GM18858 (cell line): Measurements from ENCODE around the gene TAF12.
"Not testable (repeated sequence)": the region's sequence is repeated elsewhere in the genome, so short reads cannot be mapped to it uniquely, and the experiment has no call there.

Experiments
- ATAC-seq: cut with Tn5 transposase; IDR thresholded peaks from one replicate; pipeline ENCODE4 v1.9.1; 2021; ENCODE audit not compliant: unreplicated experiment

The TAF12 gene

GRCh38 chr1:28645406-28645805, 2.5 kb upstream of the TAF12 start:
- ATAC-seq, result not testable (repeated sequence)

GRCh38 chr1:28644494-28644893, 1.6 kb upstream of the TAF12 start:
- ATAC-seq, result no peak

GRCh38 chr1:28642056-28642846, 616 bp downstream of the TAF12 start:
- peak; percentile 6 for ATAC-seq

- ATAC-seq, result no peak
Observed at GRCh38 chr1:28640766-28641165, 2.1 kb downstream of the TAF12 start.

DNA sequence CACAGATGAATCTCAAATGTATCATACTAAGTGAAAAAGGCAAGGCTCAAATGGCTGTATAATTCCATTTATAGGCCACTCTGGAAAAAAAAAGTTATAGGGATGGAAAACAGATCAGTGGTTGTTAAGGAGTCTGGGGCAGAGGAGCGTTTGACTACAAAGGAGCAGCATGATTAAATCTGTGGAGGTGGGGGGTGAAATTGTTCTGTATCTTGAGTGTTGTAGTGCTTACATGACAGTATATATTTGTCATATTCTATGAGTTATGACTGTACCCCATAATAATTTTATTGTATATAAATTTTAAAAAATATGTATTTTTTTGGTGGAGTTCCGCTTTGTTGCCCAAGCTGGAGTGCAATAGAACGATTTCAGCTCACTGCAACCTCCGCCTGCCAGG, 10.3 kb downstream of the TAF12 start:
- no peak for ATAC-seq

DNA sequence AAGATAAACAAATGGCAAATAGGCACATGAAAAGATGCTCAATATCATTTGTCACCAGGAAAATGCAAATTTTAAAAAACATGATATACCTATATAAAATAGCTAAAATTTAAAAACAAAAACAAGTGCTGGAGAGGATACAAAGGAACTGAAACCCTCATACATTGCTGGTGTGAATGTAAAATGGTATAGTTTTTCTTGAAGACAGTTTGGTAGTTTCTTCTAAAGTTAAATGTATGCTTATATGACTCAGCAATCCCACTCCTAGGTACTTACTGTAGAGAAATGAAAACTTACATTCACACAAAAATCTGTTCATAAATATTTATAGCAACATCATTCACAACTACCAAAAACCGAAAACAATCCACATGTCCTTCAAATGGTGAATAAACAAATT, 11.2 kb downstream of the TAF12 start:
- ATAC-seq, result no peak

- no peak for ATAC-seq
Observed at GRCh38 chr1:28613175-28613574, 29.7 kb downstream of the TAF12 start.

- ATAC-seq, result no peak
Observed at GRCh38 chr1:28606771-28607170, 36.1 kb downstream of the TAF12 start.

DNA sequence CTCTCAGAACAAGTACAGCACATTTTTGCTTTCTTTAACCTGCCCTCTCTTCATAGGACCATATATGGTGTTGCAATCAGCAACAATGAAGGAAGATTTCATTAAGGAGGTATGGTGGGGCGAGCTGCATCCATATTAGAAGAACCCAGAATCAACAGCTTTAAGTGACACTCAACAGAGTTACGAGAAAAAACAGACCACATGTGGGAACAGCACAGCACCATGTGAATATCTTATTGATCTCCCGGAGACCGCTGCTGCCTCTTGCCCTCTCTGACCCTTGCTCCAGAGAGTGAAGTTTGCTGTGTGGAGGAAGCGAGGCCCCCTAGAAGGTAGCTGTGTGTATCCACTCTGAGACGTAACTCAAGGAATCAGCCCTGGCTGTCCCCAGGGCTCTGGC, 37.9 kb downstream of the TAF12 start:
- ATAC-seq, result no peak

DNA sequence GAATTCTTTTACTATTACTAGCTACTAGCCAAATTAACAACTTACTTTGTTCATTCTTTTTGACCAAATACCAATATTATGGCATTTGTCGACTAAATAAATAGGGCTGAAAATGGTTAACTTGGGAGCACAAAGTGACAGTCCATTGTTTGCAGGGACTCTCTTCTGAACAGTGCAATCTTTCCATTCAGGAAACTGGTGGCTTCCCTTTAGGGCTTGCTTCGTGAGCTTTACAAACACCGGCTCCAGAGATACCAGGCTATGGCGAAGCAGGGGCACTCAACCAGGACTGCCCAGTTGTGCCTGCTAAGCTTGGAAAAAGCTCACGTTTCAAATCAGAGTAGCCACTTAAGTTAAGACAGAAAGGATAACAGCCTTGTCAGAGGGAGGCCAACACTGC, 38.5 kb downstream of the TAF12 start:
- ATAC-seq, result no peak

DNA sequence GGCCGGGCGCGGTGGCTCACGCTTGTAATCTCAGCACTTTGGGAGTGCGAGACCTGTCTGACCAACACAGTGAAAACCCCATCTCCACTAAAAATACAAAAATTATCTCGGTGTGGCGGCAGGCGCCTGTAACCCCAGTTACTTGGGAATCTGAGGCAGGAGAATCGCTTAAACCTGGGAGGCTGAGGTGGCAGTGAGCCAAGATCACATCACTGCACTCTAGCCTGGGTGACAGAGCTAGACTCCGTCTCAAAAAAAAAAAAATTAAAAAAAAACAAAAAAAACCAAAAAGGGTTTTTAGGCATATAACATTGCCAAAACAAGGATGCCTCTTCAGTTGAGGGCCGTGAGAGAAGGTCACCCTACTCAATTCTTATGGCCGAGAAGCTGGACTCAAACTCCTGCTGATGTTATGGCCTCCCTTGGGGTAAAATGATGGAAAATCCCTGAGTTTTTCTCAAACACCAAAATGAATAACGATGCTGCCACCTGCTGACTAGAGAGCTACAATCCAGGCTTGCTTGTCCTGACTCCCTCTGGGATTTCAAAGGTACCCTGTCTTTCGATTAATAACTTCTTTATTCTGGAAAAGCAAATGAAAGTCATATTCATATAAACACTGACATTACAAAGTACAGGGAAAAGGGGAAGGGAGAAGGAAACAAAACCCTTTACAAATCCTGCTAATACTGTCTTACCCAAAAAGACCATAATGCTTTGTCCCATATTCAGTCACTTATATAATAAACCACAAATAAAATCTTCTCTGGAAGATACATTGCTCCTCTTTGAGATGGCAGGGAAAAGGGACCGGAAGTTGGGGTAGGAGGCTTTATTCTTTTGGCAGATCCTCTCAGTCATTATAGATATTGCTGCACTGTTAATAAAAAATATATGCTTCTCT, 40.1 kb downstream of the TAF12 start:
- no peak for ATAC-seq

DNA sequence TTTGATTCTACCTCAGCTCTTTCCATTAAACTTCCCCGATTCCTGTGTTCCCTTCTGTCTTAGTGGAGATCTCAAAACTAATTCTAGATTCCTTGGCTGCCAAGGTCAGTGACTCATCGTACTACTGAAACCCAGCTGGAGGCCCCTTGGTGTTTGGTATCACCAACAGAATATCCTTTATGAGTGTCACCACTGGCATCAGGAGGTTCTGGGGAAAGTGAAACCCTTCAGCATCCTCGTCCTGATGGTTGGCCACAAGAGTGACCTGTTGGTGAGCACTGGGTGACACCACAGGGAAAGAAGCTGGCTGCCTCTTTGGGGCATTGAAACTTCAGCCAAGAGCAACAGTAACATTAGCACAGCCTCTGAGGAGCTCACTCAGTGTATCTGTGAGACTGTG, 41.2 kb downstream of the TAF12 start:
- ATAC-seq, result no peak

GRCh38 chr1:28596276-28596675, 46.6 kb downstream of the TAF12 start:
- not testable (repeated sequence) for ATAC-seq

GRCh38 chr1:28595412-28596191, 47.3 kb downstream of the TAF12 start:
- no peak for ATAC-seq

GRCh38 chr1:28594686-28595411, 48.0 kb downstream of the TAF12 start:
- ATAC-seq, result not testable (repeated sequence)

DNA sequence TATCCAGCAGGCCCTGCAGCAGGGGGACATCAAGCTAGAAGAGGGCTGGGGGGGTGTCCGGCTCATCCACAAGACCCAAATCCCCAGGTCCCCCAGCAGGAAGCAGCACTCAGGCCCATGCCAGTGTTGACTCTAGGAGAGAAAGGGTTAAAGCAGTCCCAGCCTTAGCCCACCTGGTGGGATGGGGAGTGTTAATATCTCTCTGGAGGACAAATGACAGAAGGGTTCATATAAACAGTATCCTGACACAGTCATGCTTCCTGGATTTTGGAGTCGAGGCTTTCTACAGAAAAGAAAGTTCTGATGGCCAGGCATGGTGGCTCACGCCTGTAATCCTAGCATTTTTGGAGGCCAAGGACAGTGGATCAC, 48.9 kb downstream of the TAF12 start:
- not testable (repeated sequence) for ATAC-seq

- no peak for ATAC-seq
Observed at GRCh38 chr1:28592321-28593071, 50.4 kb downstream of the TAF12 start.

- no peak for ATAC-seq
Observed at GRCh38 chr1:28591708-28592320, 51.1 kb downstream of the TAF12 start, which contains the start of gene RAB42. TSS of gene RAB42 (plus strand) at chr1:28592265. CDS start at chr1:28592512, 247 bp downstream.
